HCT116 (cell line): ENCODE data around the gene DIP2C.

Experiments
- CEBPB ChIP-seq: IDR thresholded peaks from 2 replicates; pipeline ENCODE4 v1.6.1; 2012; ENCODE audit warnings: low read depth
- CTCF ChIP-seq, 3 experiments: fragments of 200-600 bp in 1 of 3; sonication (generic) in 1 of 3; IDR thresholded peaks in 2 of 3; conservative IDR thresholded peaks in 1 of 3; 2 replicates each; pipeline ENCODE4 v1.5.1; 2012 to 2017; ENCODE audit warnings: low read depth in 2 of 3, low read length in 2 of 3, antibody characterized with exemption in 1 of 3, borderline replicate concordance in 1 of 3, control low read depth in 1 of 3, mild to moderate bottlenecking in 1 of 3, mixed read lengths in 1 of 3, mixed run types in 1 of 3, moderate library complexity in 1 of 3; ENCODE audit not compliant: insufficient read depth in 1 of 3
- EZH2 ChIP-seq: fragments of 200-600 bp; sonication (generic); IDR thresholded peaks from 2 replicates; pipeline ENCODE4 v1.6.1; 2017; ENCODE audit warnings: antibody characterized with exemption, mixed run types
- EZH2phosphoT487 ChIP-seq: fragments of 200-600 bp; IDR thresholded peaks from 2 replicates; pipeline ENCODE4 v1.6.1; 2018; ENCODE audit warnings: antibody characterized with exemption, borderline replicate concordance
- FOSL1 ChIP-seq: IDR thresholded peaks from 2 replicates; pipeline ENCODE4 v1.6.1; 2012; ENCODE audit warnings: low read depth
- POLR2A ChIP-seq: IDR thresholded peaks from 2 replicates; pipeline ENCODE4 v1.7.0; 2011; ENCODE audit warnings: borderline replicate concordance; ENCODE audit not compliant: insufficient read depth, insufficient read length; ENCODE audit errors: extremely low read depth
- POLR2AphosphoS5 ChIP-seq: IDR thresholded peaks from 2 replicates; pipeline ENCODE4 v1.6.1; 2011; ENCODE audit warnings: mild to moderate bottlenecking, low read depth, low read length, moderate library complexity
- SP1 ChIP-seq: IDR thresholded peaks from 2 replicates; pipeline ENCODE4 v1.6.1; 2012; ENCODE audit warnings: low read depth
- SRF ChIP-seq: IDR thresholded peaks from 2 replicates; pipeline ENCODE4 v1.6.1; 2012; ENCODE audit warnings: low read depth
- YY1 ChIP-seq: IDR thresholded peaks from 2 replicates; pipeline ENCODE4 v1.6.1; 2011; ENCODE audit warnings: low read length, low read depth, moderate library complexity, mild to moderate bottlenecking; ENCODE audit not compliant: insufficient replicate concordance; ENCODE audit errors: extremely low read depth
- ZNF274 ChIP-seq: fragments of 200-500 bp; sonication (Bioruptor generic); IDR thresholded peaks from 2 replicates; pipeline ENCODE4 v1.6.1; 2014; ENCODE audit warnings: mild to moderate bottlenecking, low read depth, low read length, inconsistent platforms
- TF ChIP-seq, protein P1 (sequence below): IDR thresholded peaks from 2 replicates; pipeline ENCODE4 v1.6.1; 2011; ENCODE audit warnings: mild to moderate bottlenecking, low read length, moderate library complexity; ENCODE audit not compliant: insufficient replicate concordance; ENCODE audit errors: extremely low read depth
- TF ChIP-seq, protein P2 (sequence below): IDR thresholded peaks from 2 replicates; pipeline ENCODE4 v1.6.1; 2012; ENCODE audit warnings: low read depth

- no peak for TF ChIP-seq CTCF (IDR thresholded peaks at IDR 0.05 in 2 of 3, conservative IDR thresholded peaks at IDR 0.05 in 1 of 3; ENCODE audit: borderline replicate concordance in 1 of 3, insufficient read depth in 1 of 3, low read depth in 2 of 3, low read length in 2 of 3)
- TF ChIP-seq, protein P1, sequence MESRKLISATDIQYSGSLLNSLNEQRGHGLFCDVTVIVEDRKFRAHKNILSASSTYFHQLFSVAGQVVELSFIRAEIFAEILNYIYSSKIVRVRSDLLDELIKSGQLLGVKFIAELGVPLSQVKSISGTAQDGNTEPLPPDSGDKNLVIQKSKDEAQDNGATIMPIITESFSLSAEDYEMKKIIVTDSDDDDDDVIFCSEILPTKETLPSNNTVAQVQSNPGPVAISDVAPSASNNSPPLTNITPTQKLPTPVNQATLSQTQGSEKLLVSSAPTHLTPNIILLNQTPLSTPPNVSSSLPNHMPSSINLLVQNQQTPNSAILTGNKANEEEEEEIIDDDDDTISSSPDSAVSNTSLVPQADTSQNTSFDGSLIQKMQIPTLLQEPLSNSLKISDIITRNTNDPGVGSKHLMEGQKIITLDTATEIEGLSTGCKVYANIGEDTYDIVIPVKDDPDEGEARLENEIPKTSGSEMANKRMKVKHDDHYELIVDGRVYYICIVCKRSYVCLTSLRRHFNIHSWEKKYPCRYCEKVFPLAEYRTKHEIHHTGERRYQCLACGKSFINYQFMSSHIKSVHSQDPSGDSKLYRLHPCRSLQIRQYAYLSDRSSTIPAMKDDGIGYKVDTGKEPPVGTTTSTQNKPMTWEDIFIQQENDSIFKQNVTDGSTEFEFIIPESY: no peak
- no peak for TF ChIP-seq POLR2A
- TF ChIP-seq EZH2: no peak
- TF ChIP-seq FOSL1: no peak
- no peak for TF ChIP-seq CEBPB
- no peak for TF ChIP-seq EZH2phosphoT487
- TF ChIP-seq SP1: no peak
- TF ChIP-seq ZNF274: no peak
- TF ChIP-seq POLR2AphosphoS5: no peak
- no peak for TF ChIP-seq SRF
- TF ChIP-seq, protein P2, sequence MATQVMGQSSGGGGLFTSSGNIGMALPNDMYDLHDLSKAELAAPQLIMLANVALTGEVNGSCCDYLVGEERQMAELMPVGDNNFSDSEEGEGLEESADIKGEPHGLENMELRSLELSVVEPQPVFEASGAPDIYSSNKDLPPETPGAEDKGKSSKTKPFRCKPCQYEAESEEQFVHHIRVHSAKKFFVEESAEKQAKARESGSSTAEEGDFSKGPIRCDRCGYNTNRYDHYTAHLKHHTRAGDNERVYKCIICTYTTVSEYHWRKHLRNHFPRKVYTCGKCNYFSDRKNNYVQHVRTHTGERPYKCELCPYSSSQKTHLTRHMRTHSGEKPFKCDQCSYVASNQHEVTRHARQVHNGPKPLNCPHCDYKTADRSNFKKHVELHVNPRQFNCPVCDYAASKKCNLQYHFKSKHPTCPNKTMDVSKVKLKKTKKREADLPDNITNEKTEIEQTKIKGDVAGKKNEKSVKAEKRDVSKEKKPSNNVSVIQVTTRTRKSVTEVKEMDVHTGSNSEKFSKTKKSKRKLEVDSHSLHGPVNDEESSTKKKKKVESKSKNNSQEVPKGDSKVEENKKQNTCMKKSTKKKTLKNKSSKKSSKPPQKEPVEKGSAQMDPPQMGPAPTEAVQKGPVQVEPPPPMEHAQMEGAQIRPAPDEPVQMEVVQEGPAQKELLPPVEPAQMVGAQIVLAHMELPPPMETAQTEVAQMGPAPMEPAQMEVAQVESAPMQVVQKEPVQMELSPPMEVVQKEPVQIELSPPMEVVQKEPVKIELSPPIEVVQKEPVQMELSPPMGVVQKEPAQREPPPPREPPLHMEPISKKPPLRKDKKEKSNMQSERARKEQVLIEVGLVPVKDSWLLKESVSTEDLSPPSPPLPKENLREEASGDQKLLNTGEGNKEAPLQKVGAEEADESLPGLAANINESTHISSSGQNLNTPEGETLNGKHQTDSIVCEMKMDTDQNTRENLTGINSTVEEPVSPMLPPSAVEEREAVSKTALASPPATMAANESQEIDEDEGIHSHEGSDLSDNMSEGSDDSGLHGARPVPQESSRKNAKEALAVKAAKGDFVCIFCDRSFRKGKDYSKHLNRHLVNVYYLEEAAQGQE: no peak
- TF ChIP-seq YY1: no peak
These were observed 282.5 kb downstream of the DIP2C start for GRCh38 chr10:406976-407375.
